Parathyroid adenoma (tissue), 2 donors: ENCODE results near the gene PSMB1.

ENCODE experiments used
- H2AFZ ChIP-seq: fragments of 300-600 bp; sonication (generic); one replicate; pipeline ENCODE4 v1.7.0; 2017; ENCODE audit warnings: antibody characterized with exemption, mild to moderate bottlenecking
- H3K27ac ChIP-seq: fragments of 300-600 bp; sonication (generic); one replicate; pipeline ENCODE4 v1.7.0; 2017
- H3K27me3 ChIP-seq: fragments of 300-600 bp; sonication (generic); one replicate; pipeline ENCODE4 v1.7.0; 2017; ENCODE audit warnings: low read length; ENCODE audit not compliant: control insufficient read depth, insufficient read depth
- H3K36me3 ChIP-seq: fragments of 300-600 bp; sonication (generic); one replicate; pipeline ENCODE4 v1.7.0; 2017; ENCODE audit warnings: low read length; ENCODE audit not compliant: control insufficient read depth, insufficient read depth
- H3K4me1 ChIP-seq: fragments of 300-600 bp; sonication (generic); one replicate; pipeline ENCODE4 v1.7.0; 2017; ENCODE audit warnings: control low read depth
- H3K4me2 ChIP-seq: fragments of 300-600 bp; sonication (generic); one replicate; pipeline ENCODE4 v1.7.0; 2017; ENCODE audit warnings: low read length
- H3K4me3 ChIP-seq: fragments of 300-600 bp; sonication (generic); one replicate; pipeline ENCODE4 v1.7.0; 2017; ENCODE audit warnings: low read depth, low read length
- H3K79me2 ChIP-seq: fragments of 300-600 bp; sonication (generic); one replicate; pipeline ENCODE4 v1.7.0; 2017; ENCODE audit warnings: control low read depth
- H3K9ac ChIP-seq: fragments of 300-600 bp; sonication (generic); one replicate; pipeline ENCODE4 v1.7.0; 2017; ENCODE audit warnings: mild to moderate bottlenecking
- H3K9me3 ChIP-seq: fragments of 300-600 bp; sonication (generic); one replicate; pipeline ENCODE4 v1.7.0; 2017; ENCODE audit warnings: low read length; ENCODE audit not compliant: control insufficient read depth
- CTCF ChIP-seq: fragments of 300-600 bp; sonication (generic); IDR thresholded peaks from one replicate; pipeline ENCODE4 v1.7.0; 2017; ENCODE audit warnings: antibody characterized with exemption, mild to moderate bottlenecking
- donor health status: primary hyperparathyroidism.

PSMB1 gene

DNA sequence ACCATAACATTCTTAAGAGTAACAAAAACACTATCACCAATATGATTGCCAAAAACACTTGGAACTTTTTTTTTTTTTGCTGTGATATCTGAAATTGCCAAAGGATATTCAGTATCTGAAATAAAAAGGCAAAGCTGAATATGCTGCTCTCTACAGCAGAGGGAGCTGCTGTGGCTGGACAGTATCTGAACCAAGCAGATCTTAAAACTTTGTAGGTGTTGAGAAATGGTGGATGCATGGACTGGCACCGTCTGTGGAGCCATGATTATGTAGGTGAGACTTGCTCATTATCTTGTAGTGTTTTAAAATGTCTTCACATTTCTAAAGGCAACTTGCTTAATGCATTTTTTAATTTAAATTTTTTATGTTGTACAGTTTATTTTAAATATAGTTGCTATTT is 22.1 kb upstream of the PSMB1 start:
- H3K4me2 ChIP-seq = no peak overlapping the region
- no peak overlapping the region for H3K27ac ChIP-seq
- H3K4me1 ChIP-seq = no peaks in the 10 kb centered on the region
- no peak overlapping the region for H3K4me3 ChIP-seq
- H3K79me2 ChIP-seq = no peaks in the 10 kb centered on the region
- no peaks in the 10 kb centered on the region for H3K9me3 ChIP-seq
- no peak overlapping the region for H3K9ac ChIP-seq
- TF ChIP-seq CTCF = no peak
- H3K27me3 ChIP-seq = no peaks in the 10 kb centered on the region
- H3K36me3 ChIP-seq = no peaks in the 10 kb centered on the region
- no peak overlapping the region for H2AFZ ChIP-seq

GRCh38 chr6:170572704-170573466 is 19.8 kb upstream of the PSMB1 start:
- no peaks in the 10 kb centered on the region for H3K4me1 ChIP-seq
- no peaks in the 10 kb centered on the region for H3K79me2 ChIP-seq
- no peaks in the 10 kb centered on the region for H3K9me3 ChIP-seq
- H3K36me3 ChIP-seq = no peaks in the 10 kb centered on the region
- no peak overlapping the region for H3K27ac ChIP-seq
- no peak for TF ChIP-seq CTCF
- no peak overlapping the region for H3K4me3 ChIP-seq
- H2AFZ ChIP-seq = no peak overlapping the region
- no peak overlapping the region for H3K9ac ChIP-seq
- H3K4me2 ChIP-seq = no peak overlapping the region
- no peaks in the 10 kb centered on the region for H3K27me3 ChIP-seq

- Histone ChIP-seq H2AFZ (no peak overlapping the region), H3K36me3 (no peaks in the 10 kb centered on the region), H3K9ac (no peak overlapping the region), H3K79me2 (peaks cover 18% of the 10 kb centered on the region), H3K4me2 (no peak overlapping the region), H3K4me1 (no peaks in the 10 kb centered on the region), H3K27ac (no peak overlapping the region), H3K27me3 (no peaks in the 10 kb centered on the region), H3K9me3 (no peaks in the 10 kb centered on the region), H3K4me3 (no peak overlapping the region)
- no peak for TF ChIP-seq CTCF
These were observed 11.9 kb upstream of the PSMB1 start for GRCh38 chr6:170564936-170565530.

GRCh38 chr6:170561555-170561954 is 8.4 kb upstream of the PSMB1 start:
- Histone ChIP-seq H3K79me2 (peaks cover 15% of the 10 kb centered on the region), H3K27me3 (no peaks in the 10 kb centered on the region), H3K9ac (no peak overlapping the region), H3K4me1 (no peaks in the 10 kb centered on the region), H3K36me3 (no peaks in the 10 kb centered on the region), H2AFZ (no peak overlapping the region), H3K27ac (no peak overlapping the region), H3K4me2 (no peak overlapping the region), H3K9me3 (no peaks in the 10 kb centered on the region), H3K4me3 (no peak overlapping the region)
- TF ChIP-seq CTCF = no peak

- no peaks in the 10 kb centered on the region for H3K9me3 ChIP-seq
- H3K36me3 ChIP-seq = no peaks in the 10 kb centered on the region
- peak overlapping the region; percentile 99 for H3K4me2 ChIP-seq
- no peak overlapping the region for H2AFZ ChIP-seq
- peak overlapping the region; percentile 91 for H3K4me3 ChIP-seq
- no peak overlapping the region for H3K27ac ChIP-seq
- H3K79me2 ChIP-seq = peaks cover 42% of the 10 kb centered on the region
- H3K27me3 ChIP-seq = no peaks in the 10 kb centered on the region
- no peak overlapping the region for H3K9ac ChIP-seq
- H3K4me1 ChIP-seq = peaks cover 10% of the 10 kb centered on the region
- no peak for TF ChIP-seq CTCF
These were observed 2.2 kb upstream of the PSMB1 start for GRCh38 chr6:170555305-170555704.
